ENCODE results near the gene PDLIM7.
A peak's percentile ranks its signal among the peaks of the same experiment; 100 is the strongest.

PDLIM7 gene

DNA sequence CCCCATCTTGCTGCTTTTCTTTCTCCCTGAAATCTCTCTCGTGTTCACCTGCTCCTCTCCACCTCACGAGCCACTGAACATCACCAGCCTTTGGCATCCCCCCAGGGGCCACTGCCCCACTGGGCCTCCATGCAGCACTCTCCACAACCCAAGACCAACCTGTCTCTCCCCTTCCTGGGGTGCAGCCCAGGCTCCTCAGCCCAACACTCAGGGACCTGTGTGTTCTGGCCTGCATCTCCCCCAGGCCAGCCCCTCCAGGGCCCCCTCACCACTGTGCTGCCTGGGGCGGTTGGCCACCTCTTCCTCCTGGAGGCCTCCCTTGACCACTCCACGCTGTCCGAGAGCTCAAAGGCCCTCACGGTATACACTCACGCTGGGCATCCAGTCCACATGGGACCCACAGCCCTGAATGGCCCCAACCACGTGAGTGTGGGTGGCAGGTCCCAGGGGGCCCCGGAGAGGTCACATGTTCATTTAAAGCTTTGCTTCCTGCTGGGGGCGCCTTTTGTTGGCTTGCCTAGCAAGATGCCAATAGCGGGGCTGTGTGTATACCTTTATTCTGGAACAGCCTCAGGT lies 12.7 kb upstream of the PDLIM7 start:
- DNase-seq (ENCODE audit: low read depth in 1 of 2, low spot score in 1 of 2): peak in 1 of 2 experiments; percentile 77
- H3K27ac ChIP-seq (replicated peaks): peak overlapping the region; percentile 96

GRCh38 chr5:177509381-177509951 lies 12.1 kb upstream of the PDLIM7 start, which contains the start of gene DOK3:
Gene DOK3, minus strand, starts transcription at chr5:177509826. Its CDS starts 286 bp downstream, at chr5:177509540.
- TF ChIP-seq, protein P1, sequence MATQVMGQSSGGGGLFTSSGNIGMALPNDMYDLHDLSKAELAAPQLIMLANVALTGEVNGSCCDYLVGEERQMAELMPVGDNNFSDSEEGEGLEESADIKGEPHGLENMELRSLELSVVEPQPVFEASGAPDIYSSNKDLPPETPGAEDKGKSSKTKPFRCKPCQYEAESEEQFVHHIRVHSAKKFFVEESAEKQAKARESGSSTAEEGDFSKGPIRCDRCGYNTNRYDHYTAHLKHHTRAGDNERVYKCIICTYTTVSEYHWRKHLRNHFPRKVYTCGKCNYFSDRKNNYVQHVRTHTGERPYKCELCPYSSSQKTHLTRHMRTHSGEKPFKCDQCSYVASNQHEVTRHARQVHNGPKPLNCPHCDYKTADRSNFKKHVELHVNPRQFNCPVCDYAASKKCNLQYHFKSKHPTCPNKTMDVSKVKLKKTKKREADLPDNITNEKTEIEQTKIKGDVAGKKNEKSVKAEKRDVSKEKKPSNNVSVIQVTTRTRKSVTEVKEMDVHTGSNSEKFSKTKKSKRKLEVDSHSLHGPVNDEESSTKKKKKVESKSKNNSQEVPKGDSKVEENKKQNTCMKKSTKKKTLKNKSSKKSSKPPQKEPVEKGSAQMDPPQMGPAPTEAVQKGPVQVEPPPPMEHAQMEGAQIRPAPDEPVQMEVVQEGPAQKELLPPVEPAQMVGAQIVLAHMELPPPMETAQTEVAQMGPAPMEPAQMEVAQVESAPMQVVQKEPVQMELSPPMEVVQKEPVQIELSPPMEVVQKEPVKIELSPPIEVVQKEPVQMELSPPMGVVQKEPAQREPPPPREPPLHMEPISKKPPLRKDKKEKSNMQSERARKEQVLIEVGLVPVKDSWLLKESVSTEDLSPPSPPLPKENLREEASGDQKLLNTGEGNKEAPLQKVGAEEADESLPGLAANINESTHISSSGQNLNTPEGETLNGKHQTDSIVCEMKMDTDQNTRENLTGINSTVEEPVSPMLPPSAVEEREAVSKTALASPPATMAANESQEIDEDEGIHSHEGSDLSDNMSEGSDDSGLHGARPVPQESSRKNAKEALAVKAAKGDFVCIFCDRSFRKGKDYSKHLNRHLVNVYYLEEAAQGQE (IDR thresholded peaks at IDR 0.05; ENCODE audit: insufficient replicate concordance, low read depth): no peak
- TF ChIP-seq SPI1 (IDR thresholded peaks at IDR 0.05; ENCODE audit: borderline replicate concordance, low read depth) (peak; percentile 97), POLR2AphosphoS5 (IDR thresholded peaks at IDR 0.05; ENCODE audit: low read depth) (no peak; the same call in none of the 2 replicates), GABPA (IDR thresholded peaks at IDR 0.05; ENCODE audit: low read depth) (no peak)
- TF ChIP-seq, protein P2, sequence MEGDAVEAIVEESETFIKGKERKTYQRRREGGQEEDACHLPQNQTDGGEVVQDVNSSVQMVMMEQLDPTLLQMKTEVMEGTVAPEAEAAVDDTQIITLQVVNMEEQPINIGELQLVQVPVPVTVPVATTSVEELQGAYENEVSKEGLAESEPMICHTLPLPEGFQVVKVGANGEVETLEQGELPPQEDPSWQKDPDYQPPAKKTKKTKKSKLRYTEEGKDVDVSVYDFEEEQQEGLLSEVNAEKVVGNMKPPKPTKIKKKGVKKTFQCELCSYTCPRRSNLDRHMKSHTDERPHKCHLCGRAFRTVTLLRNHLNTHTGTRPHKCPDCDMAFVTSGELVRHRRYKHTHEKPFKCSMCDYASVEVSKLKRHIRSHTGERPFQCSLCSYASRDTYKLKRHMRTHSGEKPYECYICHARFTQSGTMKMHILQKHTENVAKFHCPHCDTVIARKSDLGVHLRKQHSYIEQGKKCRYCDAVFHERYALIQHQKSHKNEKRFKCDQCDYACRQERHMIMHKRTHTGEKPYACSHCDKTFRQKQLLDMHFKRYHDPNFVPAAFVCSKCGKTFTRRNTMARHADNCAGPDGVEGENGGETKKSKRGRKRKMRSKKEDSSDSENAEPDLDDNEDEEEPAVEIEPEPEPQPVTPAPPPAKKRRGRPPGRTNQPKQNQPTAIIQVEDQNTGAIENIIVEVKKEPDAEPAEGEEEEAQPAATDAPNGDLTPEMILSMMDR (IDR thresholded peaks at IDR 0.05; ENCODE audit: insufficient read depth, low read length): no peak
- peak within 1 kb of the TSS; percentile 84 for H3K4me3 ChIP-seq (replicated peaks; ENCODE audit: insufficient read depth, low read length)
- DNase-seq (ENCODE audit: low read depth in 1 of 2, low spot score in 1 of 2): peak; percentile 81 to 84
- peak within 1 kb of the TSS; percentile 96 for H3K27ac ChIP-seq (replicated peaks)
- no peaks in the 10 kb centered on the region for H3K27me3 ChIP-seq (ENCODE audit: insufficient read depth, poor library complexity, severe bottlenecking)

More for the DNA sequence above, 12.7 kb upstream of the PDLIM7 start:
- H3K4me3 ChIP-seq (replicated peaks; ENCODE audit: insufficient read depth, low read length): peak overlapping the region; percentile 84
- H3K27me3 ChIP-seq (ENCODE audit: insufficient read depth, poor library complexity, severe bottlenecking): no peaks in the 10 kb centered on the region
- TF ChIP-seq POLR2AphosphoS5 (IDR thresholded peaks at IDR 0.05; ENCODE audit: low read depth) (no peak), SPI1 (IDR thresholded peaks at IDR 0.05; ENCODE audit: borderline replicate concordance, low read depth) (no peak), GABPA (IDR thresholded peaks at IDR 0.05; ENCODE audit: low read depth) (no peak)
- TF ChIP-seq, protein P1 (IDR thresholded peaks at IDR 0.05; ENCODE audit: insufficient replicate concordance, low read depth): no peak
- TF ChIP-seq, protein P2 (IDR thresholded peaks at IDR 0.05; ENCODE audit: insufficient read depth, low read length): no peak

GRCh38 chr5:177508837-177509236 lies 11.4 kb upstream of the PDLIM7 start:
- DNase-seq (ENCODE audit: low read depth in 1 of 2, low spot score in 1 of 2): peak in 1 of 2 experiments; percentile 72
- H3K27ac ChIP-seq (replicated peaks): peak overlapping the region; percentile 96
- TF ChIP-seq POLR2AphosphoS5 (IDR thresholded peaks at IDR 0.05; ENCODE audit: low read depth) (peak; percentile 51; the same call in 1 of the 2 replicates), GABPA (IDR thresholded peaks at IDR 0.05; ENCODE audit: low read depth) (no peak)
- no peaks in the 10 kb centered on the region for H3K27me3 ChIP-seq (ENCODE audit: insufficient read depth, poor library complexity, severe bottlenecking)
- peak overlapping the region; percentile 84 for H3K4me3 ChIP-seq (replicated peaks; ENCODE audit: insufficient read depth, low read length)

- no peak for TF ChIP-seq GABPA (IDR thresholded peaks at IDR 0.05; ENCODE audit: low read depth)
- TF ChIP-seq, protein P1 (IDR thresholded peaks at IDR 0.05; ENCODE audit: insufficient replicate concordance, low read depth): peak; percentile 2
- Histone ChIP-seq H3K27ac (replicated peaks) (peak overlapping the region; percentile 96), H3K27me3 (ENCODE audit: insufficient read depth, poor library complexity, severe bottlenecking) (no peaks in the 10 kb centered on the region), H3K4me3 (replicated peaks; ENCODE audit: insufficient read depth, low read length) (peak overlapping the region; percentile 84)
- DNase-seq (ENCODE audit: low read depth in 1 of 2, low spot score in 1 of 2): no peak
Measured at GRCh38 chr5:177508221-177508611, 10.8 kb upstream of the PDLIM7 start.

All from HL-60 (cell line).